WTC11 (cell line): ENCODE results near the gene ANP32D.

ENCODE experiments used
- ATF1 ChIP-seq: sonication (generic); formaldehyde crosslinking; IDR thresholded peaks from 2 replicates; pipeline ENCODE4 v1.8.1; 2023; ENCODE audit warnings: mild to moderate bottlenecking, moderate library complexity, missing genetic modification reagents
- JUN ChIP-seq: sonication (generic); formaldehyde crosslinking; IDR thresholded peaks from 2 replicates; pipeline ENCODE4 v1.8.0; 2023; ENCODE audit warnings: mild to moderate bottlenecking, missing genetic modification reagents
- TP53 ChIP-seq: sonication (generic); formaldehyde crosslinking; IDR thresholded peaks from 2 replicates; pipeline ENCODE4 v1.8.1; 2023; ENCODE audit warnings: mild to moderate bottlenecking, missing genetic modification reagents
- TF ChIP-seq, protein P1 (sequence below): fragments of 200-600 bp; IDR thresholded peaks from 2 replicates; pipeline ENCODE4 v1.8.0; 2022; ENCODE audit warnings: antibody characterized with exemption
- TF ChIP-seq, protein P2 (sequence below): sonication (generic); formaldehyde crosslinking; IDR thresholded peaks from 2 replicates; pipeline ENCODE4 v1.8.0; 2022; ENCODE audit warnings: mild to moderate bottlenecking, missing genetic modification reagents
- TF ChIP-seq, protein P3 (sequence below): sonication (generic); formaldehyde crosslinking; IDR thresholded peaks from 2 replicates; pipeline ENCODE4 v1.8.1; 2023; ENCODE audit warnings: mild to moderate bottlenecking, missing genetic modification reagents, moderate library complexity
- TF ChIP-seq, protein P4 (sequence below): sonication (generic); formaldehyde crosslinking; IDR thresholded peaks from 2 replicates; pipeline ENCODE4 v1.8.0; 2023; ENCODE audit warnings: missing genetic modification reagents

DNA sequence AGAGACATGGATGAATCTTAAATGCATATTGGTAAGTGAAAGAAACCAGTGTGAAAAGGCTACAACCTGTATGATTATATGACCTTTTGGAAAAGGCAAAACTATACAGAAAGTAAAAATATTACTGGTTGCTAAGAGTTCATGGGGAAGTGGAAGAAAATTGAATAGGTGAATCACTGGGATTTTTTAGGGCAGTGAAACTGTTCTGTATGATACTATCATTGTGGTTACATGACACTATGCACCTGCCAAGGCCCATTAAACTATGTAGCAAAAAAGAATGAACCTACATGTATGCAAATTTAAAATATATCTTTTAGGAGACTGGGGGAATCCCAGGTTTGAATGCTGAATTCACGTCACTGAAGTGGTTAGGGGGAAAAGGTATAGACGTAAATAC is 40.5 kb downstream of the ANP32D start:
- TF ChIP-seq, protein P1, sequence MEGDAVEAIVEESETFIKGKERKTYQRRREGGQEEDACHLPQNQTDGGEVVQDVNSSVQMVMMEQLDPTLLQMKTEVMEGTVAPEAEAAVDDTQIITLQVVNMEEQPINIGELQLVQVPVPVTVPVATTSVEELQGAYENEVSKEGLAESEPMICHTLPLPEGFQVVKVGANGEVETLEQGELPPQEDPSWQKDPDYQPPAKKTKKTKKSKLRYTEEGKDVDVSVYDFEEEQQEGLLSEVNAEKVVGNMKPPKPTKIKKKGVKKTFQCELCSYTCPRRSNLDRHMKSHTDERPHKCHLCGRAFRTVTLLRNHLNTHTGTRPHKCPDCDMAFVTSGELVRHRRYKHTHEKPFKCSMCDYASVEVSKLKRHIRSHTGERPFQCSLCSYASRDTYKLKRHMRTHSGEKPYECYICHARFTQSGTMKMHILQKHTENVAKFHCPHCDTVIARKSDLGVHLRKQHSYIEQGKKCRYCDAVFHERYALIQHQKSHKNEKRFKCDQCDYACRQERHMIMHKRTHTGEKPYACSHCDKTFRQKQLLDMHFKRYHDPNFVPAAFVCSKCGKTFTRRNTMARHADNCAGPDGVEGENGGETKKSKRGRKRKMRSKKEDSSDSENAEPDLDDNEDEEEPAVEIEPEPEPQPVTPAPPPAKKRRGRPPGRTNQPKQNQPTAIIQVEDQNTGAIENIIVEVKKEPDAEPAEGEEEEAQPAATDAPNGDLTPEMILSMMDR: no peak
- TF ChIP-seq, protein P2, sequence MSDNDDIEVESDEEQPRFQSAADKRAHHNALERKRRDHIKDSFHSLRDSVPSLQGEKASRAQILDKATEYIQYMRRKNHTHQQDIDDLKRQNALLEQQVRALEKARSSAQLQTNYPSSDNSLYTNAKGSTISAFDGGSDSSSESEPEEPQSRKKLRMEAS (CRISPR knock-in tag): no peak
- TF ChIP-seq TP53 (CRISPR knock-in tag) (no peak), ATF1 (no peak), JUN (no peak)
- TF ChIP-seq, protein P3, sequence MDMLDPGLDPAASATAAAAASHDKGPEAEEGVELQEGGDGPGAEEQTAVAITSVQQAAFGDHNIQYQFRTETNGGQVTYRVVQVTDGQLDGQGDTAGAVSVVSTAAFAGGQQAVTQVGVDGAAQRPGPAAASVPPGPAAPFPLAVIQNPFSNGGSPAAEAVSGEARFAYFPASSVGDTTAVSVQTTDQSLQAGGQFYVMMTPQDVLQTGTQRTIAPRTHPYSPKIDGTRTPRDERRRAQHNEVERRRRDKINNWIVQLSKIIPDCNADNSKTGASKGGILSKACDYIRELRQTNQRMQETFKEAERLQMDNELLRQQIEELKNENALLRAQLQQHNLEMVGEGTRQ (CRISPR knock-in tag): no peak
- TF ChIP-seq, protein P4, sequence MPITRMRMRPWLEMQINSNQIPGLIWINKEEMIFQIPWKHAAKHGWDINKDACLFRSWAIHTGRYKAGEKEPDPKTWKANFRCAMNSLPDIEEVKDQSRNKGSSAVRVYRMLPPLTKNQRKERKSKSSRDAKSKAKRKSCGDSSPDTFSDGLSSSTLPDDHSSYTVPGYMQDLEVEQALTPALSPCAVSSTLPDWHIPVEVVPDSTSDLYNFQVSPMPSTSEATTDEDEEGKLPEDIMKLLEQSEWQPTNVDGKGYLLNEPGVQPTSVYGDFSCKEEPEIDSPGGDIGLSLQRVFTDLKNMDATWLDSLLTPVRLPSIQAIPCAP (CRISPR knock-in tag): no peak
